ENCODE results near the gene CTSK. TPM values are rescaled to one million over a fixed set of nuclear protein-coding genes. Genes with fewer than 3 reads are reported as not detected.

The CTSK gene
- total RNA-seq, 1 experiment from 2014 or later: 170 TPM

DNA sequence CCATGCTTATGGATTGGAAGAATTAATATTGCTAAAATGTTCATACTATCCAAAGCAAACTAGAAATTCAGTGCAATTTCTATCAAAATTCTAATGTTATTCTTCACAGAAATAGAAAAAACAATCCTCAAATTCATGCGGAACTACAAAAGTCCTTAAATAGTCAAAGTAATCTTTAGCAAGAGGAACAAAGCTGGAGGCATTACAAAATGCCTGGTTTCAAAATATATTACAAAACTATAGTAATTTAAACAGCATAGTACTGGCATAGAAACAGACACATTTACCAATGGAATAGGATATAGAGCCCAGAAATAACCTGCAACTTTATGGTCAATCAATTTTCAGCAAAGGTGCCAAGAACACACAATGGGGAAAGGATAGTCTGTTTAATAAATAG is 46.3 kb downstream of the CTSK start:
- DNase-seq: no peak
- Histone ChIP-seq H3K36me3 (replicated peaks; ENCODE audit: control insufficient read depth, insufficient read depth, low read length) (no peaks in the 10 kb centered on the region), H3K4me3 (ENCODE audit: insufficient read depth, low read depth, low read length) (no peak overlapping the region), H3K27me3 (ENCODE audit: control insufficient read depth, insufficient read depth, low read length) (no peaks in the 10 kb centered on the region)

DNA sequence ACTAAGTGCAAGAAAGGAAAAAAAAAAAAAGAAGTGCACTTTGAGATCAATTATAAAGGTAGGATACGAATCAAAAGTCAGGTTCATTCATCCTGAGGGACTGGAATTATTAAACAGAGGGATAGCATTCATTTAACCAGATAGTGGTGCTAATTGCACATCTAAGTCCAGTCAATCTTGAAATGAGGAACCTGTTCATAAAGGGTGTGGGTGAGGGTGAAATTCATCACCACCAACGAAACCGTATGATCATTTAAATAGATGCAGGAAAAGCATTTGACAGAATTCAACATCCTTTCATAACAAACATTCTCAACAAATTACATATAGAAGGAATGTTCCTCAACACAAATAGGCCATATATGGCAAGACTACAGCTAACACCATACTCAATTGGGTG is 48.0 kb downstream of the CTSK start:
- no peak overlapping the region for H3K4me3 ChIP-seq (ENCODE audit: insufficient read depth, low read depth, low read length)
- H3K27me3 ChIP-seq (ENCODE audit: control insufficient read depth, insufficient read depth, low read length): no peaks in the 10 kb centered on the region
- DNase-seq: no peak
- H3K36me3 ChIP-seq (replicated peaks; ENCODE audit: control insufficient read depth, insufficient read depth, low read length): no peaks in the 10 kb centered on the region

DNA sequence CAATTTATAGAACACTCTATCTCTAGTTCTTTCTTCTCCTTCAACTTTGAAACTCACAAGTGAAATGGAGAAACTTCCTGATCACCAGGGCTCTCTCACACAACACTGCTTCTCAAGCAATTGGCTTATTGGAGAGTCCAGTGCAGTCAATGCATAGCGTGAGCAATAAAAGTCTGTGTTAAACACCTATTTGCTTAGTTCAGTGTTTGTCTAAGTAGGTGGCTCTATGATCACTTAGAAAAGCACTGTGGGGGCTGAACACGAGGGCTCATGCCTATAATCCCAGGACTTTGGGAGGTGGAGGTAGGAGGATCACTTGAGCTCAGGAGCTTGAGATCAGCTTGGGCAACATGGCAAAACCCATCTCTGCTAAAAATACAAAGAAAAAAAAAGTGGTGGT is 54.6 kb downstream of the CTSK start:
- no peak for DNase-seq
- Histone ChIP-seq H3K4me3 (ENCODE audit: insufficient read depth, low read depth, low read length) (no peak overlapping the region), H3K36me3 (replicated peaks; ENCODE audit: control insufficient read depth, insufficient read depth, low read length) (no peaks in the 10 kb centered on the region), H3K27me3 (ENCODE audit: control insufficient read depth, insufficient read depth, low read length) (no peaks in the 10 kb centered on the region)

DNA sequence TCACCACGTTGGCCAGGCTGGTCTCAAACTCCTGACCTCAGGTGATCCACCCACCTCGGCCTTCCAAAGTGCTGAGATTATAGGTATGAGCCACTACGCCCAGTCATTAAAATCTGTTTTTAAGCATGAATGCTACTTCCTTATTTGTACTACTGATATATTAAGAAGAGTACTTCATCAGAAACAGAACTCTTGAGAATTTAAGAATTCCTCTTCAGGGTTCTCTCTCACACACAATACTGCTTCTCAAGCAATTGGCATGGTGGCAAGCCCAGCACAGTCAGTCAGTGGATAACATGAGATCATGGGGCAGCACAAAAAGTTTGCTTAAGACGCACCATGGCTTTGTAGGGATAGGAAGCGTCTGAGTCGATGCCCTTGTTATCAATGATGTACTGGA is 56.6 kb downstream of the CTSK start:
- DNase-seq: no peak
- Histone ChIP-seq H3K4me3 (ENCODE audit: insufficient read depth, low read depth, low read length) (no peak overlapping the region), H3K27me3 (ENCODE audit: control insufficient read depth, insufficient read depth, low read length) (no peaks in the 10 kb centered on the region), H3K36me3 (replicated peaks; ENCODE audit: control insufficient read depth, insufficient read depth, low read length) (no peaks in the 10 kb centered on the region)

DNA sequence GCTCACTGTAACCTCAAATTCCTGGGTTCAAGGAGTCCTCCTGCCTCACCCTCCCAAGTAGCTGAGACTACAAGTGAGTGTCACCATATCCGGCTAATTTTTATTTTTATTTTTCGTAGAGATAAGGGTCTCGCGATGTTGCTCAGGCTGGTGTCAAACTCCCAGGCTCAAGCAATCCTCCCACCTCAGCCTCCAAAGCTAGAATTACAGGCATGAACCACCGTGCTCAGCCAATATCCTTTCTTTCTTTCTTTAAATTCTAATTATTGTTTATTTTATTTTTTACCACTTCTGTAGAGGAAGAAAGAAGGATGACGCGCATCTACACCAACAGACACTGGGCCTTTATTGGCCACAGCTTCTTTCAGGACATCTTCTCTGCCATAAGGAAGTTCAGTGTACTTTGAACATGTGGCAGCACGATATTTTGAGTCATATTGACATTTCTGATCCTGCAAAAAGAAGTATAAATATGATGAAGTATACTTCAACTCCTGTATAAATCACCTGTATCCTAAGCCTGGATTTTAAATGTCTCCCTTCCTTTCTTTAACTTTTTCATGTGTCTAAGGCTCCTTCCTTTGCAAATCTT is 58.2 kb downstream of the CTSK start:
- Histone ChIP-seq H3K36me3 (replicated peaks; ENCODE audit: control insufficient read depth, insufficient read depth, low read length) (no peaks in the 10 kb centered on the region), H3K4me3 (ENCODE audit: insufficient read depth, low read depth, low read length) (no peak overlapping the region), H3K27me3 (ENCODE audit: control insufficient read depth, insufficient read depth, low read length) (no peaks in the 10 kb centered on the region)
- no peak for DNase-seq

DNA sequence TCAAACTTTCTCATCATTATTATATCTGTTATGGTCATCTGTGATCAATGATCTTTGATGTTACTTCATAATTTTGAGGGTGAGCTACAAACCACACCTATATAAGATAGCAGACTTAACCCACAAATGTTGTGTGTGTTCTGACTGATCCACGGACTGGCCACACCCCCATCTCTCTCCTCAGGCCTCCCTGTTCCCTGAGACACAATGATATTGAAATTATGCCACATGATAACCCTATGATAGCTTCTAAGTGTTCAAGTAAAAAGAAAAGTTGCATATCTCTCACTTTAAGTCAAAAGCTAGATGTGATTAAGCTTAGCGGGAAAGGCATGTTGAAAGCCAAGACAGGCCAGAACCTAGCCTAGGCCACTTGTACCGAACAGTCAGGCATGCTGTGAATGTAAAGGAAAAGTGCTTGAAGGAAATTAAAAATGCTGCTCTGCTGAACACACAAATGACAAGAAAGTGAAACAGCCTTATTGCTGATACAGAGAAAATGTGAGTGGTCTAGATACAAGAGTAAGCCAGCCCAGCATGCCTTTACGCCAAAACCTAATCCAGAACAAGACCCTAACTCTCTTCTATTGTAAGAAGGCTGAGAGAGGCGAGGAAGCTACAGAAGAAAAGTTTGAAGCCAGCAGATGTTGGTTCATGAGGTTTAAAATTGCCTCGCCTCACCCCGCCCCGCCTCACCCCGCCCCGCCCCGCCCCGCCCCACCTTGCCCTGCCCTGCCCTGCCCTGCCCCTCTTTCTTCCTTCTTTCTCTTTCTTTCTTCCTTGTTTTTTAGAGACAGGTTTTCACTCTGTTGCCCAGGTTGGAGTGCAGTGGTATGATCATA is 59.0 kb downstream of the CTSK start:
- H3K27me3 ChIP-seq (ENCODE audit: control insufficient read depth, insufficient read depth, low read length): no peaks in the 10 kb centered on the region
- no peaks in the 10 kb centered on the region for H3K36me3 ChIP-seq (replicated peaks; ENCODE audit: control insufficient read depth, insufficient read depth, low read length)
- no peak overlapping the region for H3K4me3 ChIP-seq (ENCODE audit: insufficient read depth, low read depth, low read length)
- DNase-seq: no peak

Other genes starting within 250 kb of the CTSK start
- gene MCL1, start 228.7 kb downstream of the CTSK start, total RNA-seq (2014; rRNA removed; shearing (Covaris generic)): 165 and 234 TPM in 2 replicates
- 373 and 448 TPM in 2 replicates for gene ENSA, start 178.6 kb downstream of the CTSK start, total RNA-seq (2014; rRNA removed; shearing (Covaris generic))
- gene GOLPH3L, start 111.1 kb downstream of the CTSK start, total RNA-seq (2014; rRNA removed; shearing (Covaris generic)): 24.0 and 33.5 TPM in 2 replicates
- gene HORMAD1, start 87.4 kb downstream of the CTSK start, total RNA-seq (2014; rRNA removed; shearing (Covaris generic)): 0.59 TPM in 1 of 2 replicates, not detected in the other
- gene CTSS, start 42.5 kb downstream of the CTSK start, total RNA-seq (2014; rRNA removed; shearing (Covaris generic)): not detected in 2 replicates
- 38.6 and 53.4 TPM in 2 replicates for gene ARNT, start 68.3 kb upstream of the CTSK start, total RNA-seq (2014; rRNA removed; shearing (Covaris generic))
- gene CTXND2, start 78.9 kb upstream of the CTSK start, total RNA-seq (2014; rRNA removed; shearing (Covaris generic)): not detected in 2 replicates
- 67.9 and 74.9 TPM in 2 replicates for gene SETDB1, start 118.1 kb upstream of the CTSK start, total RNA-seq (2014; rRNA removed; shearing (Covaris generic))
- 248 and 297 TPM in 2 replicates for gene CERS2, start 166.6 kb upstream of the CTSK start, total RNA-seq (2014; rRNA removed; shearing (Covaris generic))
- 0.62 and 1.6 TPM in 2 replicates for gene ANXA9, start 174.0 kb upstream of the CTSK start, total RNA-seq (2014; rRNA removed; shearing (Covaris generic))
- 12.6 and 18.4 TPM in 2 replicates for gene MINDY1, start 198.6 kb upstream of the CTSK start, total RNA-seq (2014; rRNA removed; shearing (Covaris generic))
- 33.5 and 36.3 TPM in 2 replicates for gene PRUNE1, start 200.2 kb upstream of the CTSK start, total RNA-seq (2014; rRNA removed; shearing (Covaris generic))
- 0.48 and 0.96 TPM in 2 replicates for gene BNIPL, start 228.3 kb upstream of the CTSK start, total RNA-seq (2014; rRNA removed; shearing (Covaris generic))
- gene C1orf56, start 239.5 kb upstream of the CTSK start, total RNA-seq (2014; rRNA removed; shearing (Covaris generic)): 4.7 and 5.9 TPM in 2 replicates